Measurements from ENCODE around the gene TAL1. TPM values are rescaled to one million over a fixed set of nuclear protein-coding genes. Genes with fewer than 3 reads are reported as not detected.

The TAL1 gene
- total RNA-seq, 1 experiment from 2014 or later = not detected

DNA sequence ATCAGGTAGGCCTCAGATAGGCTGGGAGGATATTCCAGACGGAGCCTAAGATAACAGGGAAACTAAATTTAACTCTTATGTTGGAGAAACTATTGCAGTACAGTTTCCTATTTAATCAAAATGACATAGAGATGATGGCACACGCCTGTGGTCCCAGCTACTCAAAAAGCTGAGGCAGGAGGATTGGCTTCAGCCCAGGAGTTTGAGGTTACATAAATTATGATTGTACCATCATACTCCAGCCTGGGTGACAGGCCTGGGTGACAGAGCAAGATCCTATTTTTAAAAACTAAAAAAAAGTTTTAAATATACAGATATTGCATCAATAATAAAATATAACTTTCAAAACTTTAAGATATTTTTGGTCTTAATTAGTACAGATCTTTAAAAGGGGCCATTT is 25.2 kb upstream of the TAL1 start:
- Histone ChIP-seq H3K27me3 (ENCODE audit: insufficient read depth, low read length) (no peaks in the 10 kb centered on the region), H3K4me1 (ENCODE audit: insufficient read depth, low read length) (no peaks in the 10 kb centered on the region), H3K23me2 (ENCODE audit: insufficient read length, low read depth, low read length, poor library complexity, severe bottlenecking) (no peaks in the 10 kb centered on the region), H2BK12ac (ENCODE audit: insufficient read length, low read depth, low read length) (no peak overlapping the region), H3K9ac (ENCODE audit: extremely low read depth, insufficient read length, low read length) (no peak overlapping the region), H3K27ac (ENCODE audit: insufficient read length, low read depth, low read length) (no peak overlapping the region), H3K9me3 (ENCODE audit: control insufficient read depth, low read depth, low read length) (no peaks in the 10 kb centered on the region), H3K18ac (ENCODE audit: insufficient read length, low read depth, low read length) (no peak overlapping the region), H2BK120ac (ENCODE audit: low read depth, low read length, poor library complexity, severe bottlenecking) (no peak overlapping the region), H3T11ph (ENCODE audit: low read length) (no peak overlapping the region), H4K8ac (replicated peaks; ENCODE audit: insufficient read length, low read depth, low read length) (no peak overlapping the region), H4K20me1 (ENCODE audit: control insufficient read depth, insufficient read depth, insufficient read length) (no peaks in the 10 kb centered on the region), H4K91ac (ENCODE audit: insufficient read length, low read depth, low read length) (no peak overlapping the region), H3K4me2 (ENCODE audit: insufficient read depth, insufficient read length, low read length) (no peak overlapping the region), H3K14ac (ENCODE audit: insufficient read depth, low read length) (no peak overlapping the region), H3K79me1 (ENCODE audit: insufficient read depth, low read depth, low read length, poor library complexity, severe bottlenecking) (no peaks in the 10 kb centered on the region), H3K23ac (ENCODE audit: insufficient read length, low read depth, low read length) (no peak overlapping the region), H2BK5ac (ENCODE audit: insufficient read length, low read length) (no peak overlapping the region), H2AFZ (ENCODE audit: low read length) (no peak overlapping the region), H3K4ac (ENCODE audit: low read depth, low read length) (no peak overlapping the region), H3K56ac (ENCODE audit: insufficient read length, low read depth, low read length) (no peak overlapping the region), H2AK5ac (ENCODE audit: insufficient read length, low read length) (no peak overlapping the region), H4K5ac (ENCODE audit: insufficient read length, low read depth, low read length) (no peak overlapping the region), H3K79me2 (ENCODE audit: insufficient read depth, low read length) (no peaks in the 10 kb centered on the region), H2BK15ac (ENCODE audit: low read depth, low read length) (no peak overlapping the region), H2BK20ac (ENCODE audit: low read depth, low read length, poor library complexity, severe bottlenecking) (no peak overlapping the region)
- Mint-ChIP-seq H3K9me3 (no peaks in the 10 kb centered on the region), H3K4me1 (no peaks in the 10 kb centered on the region), H3K36me3 (ENCODE audit: insufficient read depth in 1 of 3, low read depth in 3 of 3) (peaks cover 11 to 55% (median 29%) of the 10 kb centered on the region in 3 experiments), H3K27me3 (ENCODE audit: low read depth) (no peaks in the 10 kb centered on the region), H3K4me3 (no peak overlapping the region), H3K27ac (no peak overlapping the region)
- TF ChIP-seq, protein P1, sequence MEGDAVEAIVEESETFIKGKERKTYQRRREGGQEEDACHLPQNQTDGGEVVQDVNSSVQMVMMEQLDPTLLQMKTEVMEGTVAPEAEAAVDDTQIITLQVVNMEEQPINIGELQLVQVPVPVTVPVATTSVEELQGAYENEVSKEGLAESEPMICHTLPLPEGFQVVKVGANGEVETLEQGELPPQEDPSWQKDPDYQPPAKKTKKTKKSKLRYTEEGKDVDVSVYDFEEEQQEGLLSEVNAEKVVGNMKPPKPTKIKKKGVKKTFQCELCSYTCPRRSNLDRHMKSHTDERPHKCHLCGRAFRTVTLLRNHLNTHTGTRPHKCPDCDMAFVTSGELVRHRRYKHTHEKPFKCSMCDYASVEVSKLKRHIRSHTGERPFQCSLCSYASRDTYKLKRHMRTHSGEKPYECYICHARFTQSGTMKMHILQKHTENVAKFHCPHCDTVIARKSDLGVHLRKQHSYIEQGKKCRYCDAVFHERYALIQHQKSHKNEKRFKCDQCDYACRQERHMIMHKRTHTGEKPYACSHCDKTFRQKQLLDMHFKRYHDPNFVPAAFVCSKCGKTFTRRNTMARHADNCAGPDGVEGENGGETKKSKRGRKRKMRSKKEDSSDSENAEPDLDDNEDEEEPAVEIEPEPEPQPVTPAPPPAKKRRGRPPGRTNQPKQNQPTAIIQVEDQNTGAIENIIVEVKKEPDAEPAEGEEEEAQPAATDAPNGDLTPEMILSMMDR (conservative IDR thresholded peaks at IDR 0.05) = no peak
- no CpG with 5 or more reads among the region's 2 CpGs for WGBS (ENCODE audit: extremely low coverage, insufficient read length, low lambda C conversion rate)
- DNase-seq = no peak
